Spleen (tissue), 11 donors: Measurements from ENCODE around the gene HSF2BP. TPM values are rescaled to one million over a fixed set of nuclear protein-coding genes. Genes with fewer than 3 reads are reported as not detected.
"Not testable (repeated sequence)": the region's sequence is repeated elsewhere in the genome, so short reads cannot be mapped to it uniquely, and the experiment has no call there.

Source experiments
- DNase-seq: peaks from one replicate; pipeline ENCODE4 v3.0.0-alpha.2; 2020
- H3K27ac ChIP-seq, 8 donors: fragments of 200-600 bp; sonication (generic) in 7 of 8; 1 replicate in 4 of 8; 2 replicates in 4 of 8; pipeline versions ENCODE4 v1.5.0 to v1.8.0; 2016 to 2021; ENCODE audit warnings: inconsistent platforms in 4 of 8, mild to moderate bottlenecking in 4 of 8, moderate library complexity in 1 of 8
- H3K27me3 ChIP-seq, 7 donors: fragments of 200-600 bp; sonication (generic) in 6 of 7; replicated peaks in 1 of 7; 1 replicate in 4 of 7; 2 replicates in 3 of 7; pipeline versions ENCODE4 v1.5.0 to v1.8.0; 2016 to 2021; ENCODE audit warnings: inconsistent platforms in 3 of 7, mild to moderate bottlenecking in 1 of 7
- H3K36me3 ChIP-seq, 6 donors: fragments of 200-600 bp; sonication (generic) in 5 of 6; 1 replicate in 4 of 6; 2 replicates in 2 of 6; pipeline versions ENCODE4 v1.5.0 to v1.8.0; 2016 to 2021; ENCODE audit warnings: inconsistent platforms in 2 of 6
- H3K4me1 ChIP-seq, 6 donors: fragments of 200-600 bp; sonication (generic) in 5 of 6; 1 replicate in 3 of 6; 2 replicates in 3 of 6; pipeline versions ENCODE4 v1.5.0 to v1.8.0; 2016 to 2021; ENCODE audit warnings: inconsistent platforms in 3 of 6
- H3K4me3 ChIP-seq, 8 donors: fragments of 200-600 bp; sonication (generic) in 7 of 8; 1 replicate in 4 of 8; 2 replicates in 4 of 8; pipeline versions ENCODE4 v1.5.0 to v1.8.0; 2016 to 2021; ENCODE audit warnings: inconsistent platforms in 4 of 8, mild to moderate bottlenecking in 4 of 8, moderate library complexity in 2 of 8
- H3K9me3 ChIP-seq, 8 donors: fragments of 200-600 bp; sonication (generic) in 7 of 8; 1 replicate in 4 of 8; 2 replicates in 4 of 8; pipeline versions ENCODE4 v1.5.0 to v1.8.0; 2016 to 2021; ENCODE audit warnings: inconsistent platforms in 4 of 8
- WGBS, 5 donors: extraction: QIAGEN DNeasy Blood & Tissue Kit in 3 of 5; methylation state at CpG; one replicate each; pipeline versions ENCODE4 v1.1.5 to v1.1.7; 2013 to 2018; 5-methylcytosine and 5-hydroxymethylcytosine counted together
- intact Hi-C: fragments of 100-400 bp; cut with DNase I; formaldehyde crosslinking; loops from one replicate; pipeline ENCODE4 v1.15.0; 2023; ENCODE audit warnings: low total_unique reads
- polyA plus RNA-seq, 3 donors: library from polyadenylated mRNA; stranded (reverse); fragments of 200-250 nt; gene quantifications; one replicate each; pipeline ENCODE4 v1.2.1, GENCODE V29; 2013
- total RNA-seq, 7 donors: library from RNA; depleted of rRNA in 3 of 7; stranded (reverse); fragments of >200 nt in 3 of 7; fragmentation: NEBNext Ultra II Directional in 4 of 7; extraction: Animal tissue kit (Norgen Biotek cat#: 25700) in 4 of 7; gene quantifications; one replicate each; pipeline versions ENCODE4 v1.1.0 to v1.2.1, GENCODE V29; 2016 to 2021
- donor health status: healthy with polysubstance abuse.
- donor health status: DM: no; HTN: no; CAD: no; lungs with moderate emphysema.
- donor health status: DM: no; HTN: no; CAD: no.
- donor health status: Bipolar disorder and iron deficiency.
- donor health status: healthy.
- donor health status: DM: no; HTN: no; CAD: no.
- donor health status: DM: yes; HTN: yes; CAD: no.

The HSF2BP gene
- total and polyA plus RNA-seq, 10 donors: 0.13 to 1.9 (median 0.41) TPM; not detected in 2

DNA sequence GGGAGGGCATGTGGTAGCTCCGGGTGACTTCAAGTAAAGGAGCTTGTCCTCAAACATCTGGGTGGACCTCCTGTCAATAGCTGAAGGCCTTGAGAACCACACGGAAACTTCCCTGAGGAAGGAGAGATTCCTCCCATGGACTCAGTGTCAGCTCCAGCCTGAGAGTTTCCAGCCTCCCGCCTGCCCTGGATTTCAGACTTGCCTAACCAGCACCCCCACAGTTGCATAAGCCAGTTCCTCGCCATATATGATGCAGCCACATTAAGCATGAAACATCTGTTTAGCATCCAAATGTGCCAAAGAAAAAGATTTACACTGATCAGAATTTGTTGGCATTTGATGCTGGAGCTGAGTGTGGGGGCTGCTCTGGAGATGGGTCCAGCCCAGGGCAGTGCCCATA is 148.1 kb downstream of the HSF2BP start:
- H3K9me3 ChIP-seq, intact Hi-C loops, H3K4me1 ChIP-seq, H3K27ac ChIP-seq, H3K27me3 ChIP-seq, H3K36me3 ChIP-seq, DNase-seq, H3K4me3 ChIP-seq: not testable (repeated sequence)
- WGBS, 5 donors: no CpG with 5 or more reads among the region's 4 CpGs

- H3K27me3 ChIP-seq, H3K27ac ChIP-seq, intact Hi-C loops, H3K9me3 ChIP-seq, H3K4me3 ChIP-seq, DNase-seq, H3K36me3 ChIP-seq, H3K4me1 ChIP-seq: not testable (repeated sequence)
- WGBS, 5 donors: no CpG with 5 or more reads among the region's 3 CpGs
Measured at GRCh38 chr21:43510669-43511068, 148.6 kb downstream of the HSF2BP start.

GRCh38 chr21:43503892-43504291 is 155.4 kb downstream of the HSF2BP start:
- H3K27ac ChIP-seq, intact Hi-C loops, H3K4me1 ChIP-seq, DNase-seq, H3K4me3 ChIP-seq, H3K27me3 ChIP-seq, H3K9me3 ChIP-seq, H3K36me3 ChIP-seq: not testable (repeated sequence)
- WGBS, 5 donors: no CpG with 5 or more reads among the region's 13 CpGs

GRCh38 chr21:43503075-43503750 is 156.1 kb downstream of the HSF2BP start:
- H3K27me3 ChIP-seq, H3K4me1 ChIP-seq, H3K27ac ChIP-seq, DNase-seq, intact Hi-C loops, H3K4me3 ChIP-seq, H3K36me3 ChIP-seq, H3K9me3 ChIP-seq: not testable (repeated sequence)
- WGBS, 5 donors: no CpG with 5 or more reads among the region's 15 CpGs

GRCh38 chr21:43502407-43503071 is 156.7 kb downstream of the HSF2BP start:
- H3K36me3 ChIP-seq, H3K27ac ChIP-seq, H3K9me3 ChIP-seq, DNase-seq, intact Hi-C loops, H3K4me3 ChIP-seq, H3K27me3 ChIP-seq, H3K4me1 ChIP-seq: not testable (repeated sequence)
- WGBS, 5 donors: no CpG with 5 or more reads among the region's 23 CpGs

DNA sequence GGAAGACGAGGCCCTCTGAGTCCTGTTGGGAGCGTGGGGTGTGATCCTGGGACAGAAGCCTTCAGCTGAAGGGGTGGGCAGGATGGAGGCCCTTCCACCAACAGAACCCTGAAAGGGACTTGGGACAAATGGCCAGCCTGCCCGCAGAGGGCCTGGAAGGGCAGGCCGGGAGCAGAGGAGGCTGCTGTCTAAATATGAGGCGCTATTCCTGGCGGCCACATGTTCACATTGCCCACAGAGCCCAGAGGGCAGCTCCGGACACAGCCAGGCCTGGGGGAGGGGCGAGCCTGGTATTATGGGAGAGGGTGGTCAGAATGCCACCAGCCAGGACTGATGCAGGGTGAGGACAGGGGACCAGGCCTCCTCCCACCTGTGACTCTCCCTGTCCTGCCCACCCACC is 160.4 kb downstream of the HSF2BP start:
- H3K27me3 ChIP-seq, H3K36me3 ChIP-seq, H3K4me1 ChIP-seq, H3K27ac ChIP-seq, intact Hi-C loops, DNase-seq, H3K4me3 ChIP-seq, H3K9me3 ChIP-seq: not testable (repeated sequence)
- 90 to 92% (median 92%) methylated on average over 2 of the region's 8 CpGs; no CpG with 5 or more reads in 2 of the 5 donors for WGBS, 5 donors

DNA sequence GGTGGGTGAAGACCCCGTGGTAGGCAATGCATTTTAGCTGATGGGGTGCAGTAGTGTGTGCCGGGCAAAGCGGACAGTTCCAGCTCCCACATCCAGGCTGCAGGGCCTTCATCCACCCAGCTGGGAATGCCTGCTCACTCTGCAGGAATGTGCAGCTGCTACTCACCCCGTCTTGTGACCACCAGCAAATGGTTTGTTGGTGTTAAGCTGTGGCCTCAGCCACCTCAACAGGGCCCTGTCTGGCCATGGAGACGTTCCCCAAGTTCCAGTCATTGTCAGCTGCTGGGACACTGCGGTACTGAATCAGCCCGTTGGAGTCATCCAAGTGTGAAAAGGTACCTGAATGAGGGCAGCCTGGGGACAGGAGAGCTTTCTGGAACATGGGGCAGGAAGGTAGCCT is 161.2 kb downstream of the HSF2BP start:
- H3K9me3 ChIP-seq, intact Hi-C loops, DNase-seq, H3K4me3 ChIP-seq, H3K27ac ChIP-seq, H3K4me1 ChIP-seq, H3K36me3 ChIP-seq, H3K27me3 ChIP-seq: not testable (repeated sequence)
- no CpG with 5 or more reads among the region's 7 CpGs for WGBS, 5 donors

DNA sequence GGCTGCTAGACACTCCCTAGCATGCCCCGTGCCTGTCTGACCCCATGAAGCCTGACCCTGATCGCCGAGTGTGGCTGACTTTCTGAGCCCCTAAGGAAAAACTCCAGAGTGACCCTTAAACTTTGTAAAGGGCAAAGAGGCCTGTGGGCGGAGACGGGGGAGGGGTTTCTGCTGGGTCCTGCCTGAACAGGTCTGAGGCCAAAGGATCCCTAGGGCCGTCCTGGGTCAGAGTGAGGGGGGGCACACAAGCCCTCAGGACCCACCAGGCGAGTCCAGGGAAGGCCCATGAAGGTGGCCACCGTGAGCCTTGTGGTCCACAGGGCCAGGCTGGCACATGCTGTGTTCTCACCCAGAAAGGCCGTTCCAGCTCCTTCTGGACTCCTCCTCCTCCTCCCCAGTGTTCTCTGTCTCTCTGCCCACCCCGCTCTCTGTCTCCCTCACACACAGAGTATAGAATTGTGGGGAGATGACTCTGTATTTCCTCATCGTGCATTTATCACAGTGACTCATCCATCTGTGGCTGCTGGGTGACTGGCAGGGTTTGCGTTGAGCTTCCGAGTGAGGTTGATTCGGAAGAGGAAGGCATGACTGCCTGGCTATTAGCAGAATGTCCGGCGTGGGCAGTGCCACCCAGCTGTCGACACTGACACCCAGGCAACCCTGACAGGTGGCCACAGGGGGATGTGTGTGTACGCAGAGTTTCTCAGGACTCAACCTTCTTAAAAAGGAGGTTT is 164.8 kb downstream of the HSF2BP start:
- H3K4me1 ChIP-seq, H3K36me3 ChIP-seq, intact Hi-C loops, DNase-seq, H3K27ac ChIP-seq, H3K4me3 ChIP-seq, H3K27me3 ChIP-seq, H3K9me3 ChIP-seq: not testable (repeated sequence)
- 42 to 61% (median 52%) methylated on average over 4 to 5 of the region's 18 CpGs; no CpG with 5 or more reads in 2 of the 5 donors for WGBS, 5 donors

GRCh38 chr21:43493471-43493870 is 165.8 kb downstream of the HSF2BP start:
- H3K4me3 ChIP-seq, H3K4me1 ChIP-seq, DNase-seq, intact Hi-C loops, H3K9me3 ChIP-seq, H3K27ac ChIP-seq, H3K36me3 ChIP-seq, H3K27me3 ChIP-seq: not testable (repeated sequence)
- 86 to 89% methylated on average over 3 to 4 of the region's 14 CpGs; no CpG with 5 or more reads in 3 of the 5 donors for WGBS, 5 donors

DNA sequence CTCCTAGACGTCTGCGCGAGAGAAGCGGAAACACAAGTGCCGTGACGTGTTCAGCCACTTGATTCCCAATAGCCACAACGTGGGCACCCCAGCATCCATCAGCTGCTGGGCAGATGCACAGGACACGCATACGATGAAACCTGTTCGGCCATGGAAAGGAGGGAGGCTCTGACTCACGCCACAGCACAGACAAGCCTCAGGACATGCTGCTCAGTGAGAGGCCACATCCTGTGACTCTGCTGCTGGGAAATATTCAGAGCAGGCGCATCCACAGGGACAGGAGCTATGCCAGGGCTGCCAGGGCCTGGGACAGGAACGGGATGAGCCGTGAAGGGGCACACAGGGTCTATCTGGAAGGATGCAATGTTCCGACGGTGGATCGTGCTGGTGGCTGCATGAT is 171.1 kb downstream of the HSF2BP start:
- H3K36me3 ChIP-seq, H3K4me3 ChIP-seq, H3K27me3 ChIP-seq, DNase-seq, intact Hi-C loops, H3K4me1 ChIP-seq, H3K9me3 ChIP-seq, H3K27ac ChIP-seq: not testable (repeated sequence)
- no CpG with 5 or more reads among the region's 17 CpGs for WGBS, 5 donors

- intact Hi-C loops, DNase-seq: not testable (repeated sequence)
- no CpG with 5 or more reads among the region's 5 CpGs for WGBS, 5 donors
Measured at GRCh38 chr21:43486051-43486450, 173.2 kb downstream of the HSF2BP start.

More at GRCh38 chr21:43486051-43486450, 173.2 kb downstream of the HSF2BP start:
- not testable (repeated sequence) for H3K9me3 ChIP-seq, H3K36me3 ChIP-seq, H3K4me3 ChIP-seq, H3K4me1 ChIP-seq, H3K27ac ChIP-seq, H3K27me3 ChIP-seq
